Natural killer cell (primary cell): ENCODE results near the gene B9D2. TPM values are rescaled to one million over a fixed set of nuclear protein-coding genes. Genes with fewer than 3 reads are reported as not detected.
A peak's percentile ranks its signal among the peaks of the same experiment; 100 is the strongest.

Source experiments
- ATAC-seq, 3 donors: fragments of 150-1000 bp in 2 of 3; fragments of 200-7000 bp in 1 of 3; cut with Tn5 transposase; 1 replicate in 1 of 3; 2 replicates in 2 of 3; pipeline ENCODE4 v1.10.0; 2021; ENCODE audit warnings: mild to moderate bottlenecking in 2 of 3, moderate library complexity in 2 of 3
- DNase-seq, 2 donors: peaks; one replicate each; pipeline versions ENCODE4 v3.0.0 to v3.0.0-alpha.2; 2013 to 2021; ENCODE audit warnings: mixed read lengths in 1 of 2
- H3K27ac ChIP-seq: one replicate; pipeline ENCODE4 v1.5.1; 2013; ENCODE audit warnings: mild to moderate bottlenecking, low read length
- H3K27me3 ChIP-seq: one replicate; pipeline ENCODE4 v1.6.1; 2013; ENCODE audit warnings: low read length; ENCODE audit not compliant: control insufficient read depth, insufficient read depth
- H3K36me3 ChIP-seq: one replicate; pipeline ENCODE4 v1.6.1; 2013; ENCODE audit warnings: low read length; ENCODE audit not compliant: control insufficient read depth, insufficient read depth
- H3K4me1 ChIP-seq: one replicate; pipeline ENCODE4 v1.6.1; 2013; ENCODE audit warnings: low read length; ENCODE audit not compliant: control insufficient read depth, insufficient read depth
- H3K4me3 ChIP-seq: one replicate; pipeline ENCODE4 v1.5.1; 2013; ENCODE audit warnings: low read length
- H3K9me3 ChIP-seq: one replicate; pipeline ENCODE4 v1.6.1; 2013; ENCODE audit warnings: low read length; ENCODE audit not compliant: control insufficient read depth, insufficient read depth
- H3K27ac Mint-ChIP-seq, 2 donors: one replicate each; pipeline ENCODE4 v1.8.0; 2022; ENCODE audit warnings: mild to moderate bottlenecking in 2 of 2, mixed read lengths in 2 of 2, moderate library complexity in 1 of 2
- H3K27me3 Mint-ChIP-seq, 2 donors: one replicate each; pipeline ENCODE4 v1.8.0; 2022; ENCODE audit warnings: low read depth in 2 of 2, mixed read lengths in 2 of 2
- H3K36me3 Mint-ChIP-seq: one replicate; pipeline ENCODE4 v1.8.0; 2022; ENCODE audit warnings: mixed read lengths
- H3K4me1 Mint-ChIP-seq, 2 donors: one replicate each; pipeline ENCODE4 v1.8.0; 2022; ENCODE audit warnings: mixed read lengths in 2 of 2
- H3K4me3 Mint-ChIP-seq: one replicate; pipeline ENCODE4 v1.8.0; 2022; ENCODE audit warnings: mild to moderate bottlenecking, moderate library complexity, mixed read lengths
- H3K9me3 Mint-ChIP-seq, 2 donors: one replicate each; pipeline ENCODE4 v1.8.0; 2022; ENCODE audit warnings: mixed read lengths in 2 of 2
- CTCF ChIP-seq: fragments of 200-600 bp; IDR thresholded peaks from one replicate; pipeline ENCODE4 v1.8.0; 2022; ENCODE audit warnings: antibody characterized with exemption
- WGBS: methylation state at CpG from one replicate; pipeline ENCODE4 v1.1.7; 2013; ENCODE audit warnings: missing lambda C conversion rate; ENCODE audit not compliant: insufficient coverage; 5-methylcytosine and 5-hydroxymethylcytosine counted together
- intact Hi-C: fragments of 100-400 bp; cut with micrococcal nuclease; formaldehyde crosslinking; loops from one replicate; pipeline ENCODE4 v1.14.2; 2022
- total RNA-seq, 4 donors: library from RNA; stranded (reverse); fragments of 120-200 nt in 1 of 4; gene quantifications; one replicate each; pipeline versions ENCODE4 v1.2.3 to v1.2.4, GENCODE V29; 2013 to 2022

Gene B9D2
- total RNA-seq, 3 donors from 2014 or later (not counting 1 experiment from before 2014, with no cell fraction given): 18.1 to 22.2 (median 18.7) TPM

GRCh38 chr19:41335467-41335866 lies 28.5 kb downstream of the B9D2 start:
- H3K36me3 ChIP-seq: peaks cover 83% of the 10 kb centered on the region
- H3K4me3 ChIP-seq: no peak overlapping the region
- no peaks in the 10 kb centered on the region for H3K27me3 Mint-ChIP-seq
- no peaks in the 10 kb centered on the region for H3K9me3 ChIP-seq
- peaks cover 46 to 47% of the 10 kb centered on the region in 2 donors for H3K4me1 Mint-ChIP-seq
- peaks cover 56% of the 10 kb centered on the region for H3K4me1 ChIP-seq
- no peaks in the 10 kb centered on the region for H3K27me3 ChIP-seq
- 92% methylated on average over 10 of the region's 10 CpGs for WGBS
- no peak for ATAC-seq
- no peak overlapping the region for H3K4me3 Mint-ChIP-seq
- no peak for DNase-seq
- H3K9me3 Mint-ChIP-seq: no peaks in the 10 kb centered on the region
- H3K27ac ChIP-seq: no peak overlapping the region
- peaks cover 6% of the 10 kb centered on the region for H3K36me3 Mint-ChIP-seq
- peak overlapping the region; percentile 35 to 94 for H3K27ac Mint-ChIP-seq
- intact Hi-C loops: no loop called here
- TF ChIP-seq CTCF: no peak

GRCh38 chr19:41334793-41335192 lies 29.2 kb downstream of the B9D2 start:
- Mint-ChIP-seq H3K27me3 (no peaks in the 10 kb centered on the region), H3K27ac (peak overlapping the region; percentile 80 to 94), H3K9me3 (no peaks in the 10 kb centered on the region), H3K36me3 (peaks cover 6% of the 10 kb centered on the region), H3K4me3 (peak overlapping the region; percentile 31), H3K4me1 (peaks cover 46 to 47% of the 10 kb centered on the region in 2 donors)
- Histone ChIP-seq H3K9me3 (no peaks in the 10 kb centered on the region), H3K36me3 (peaks cover 83% of the 10 kb centered on the region), H3K27ac (peak overlapping the region; percentile 43), H3K27me3 (no peaks in the 10 kb centered on the region), H3K4me3 (no peak overlapping the region), H3K4me1 (peaks cover 63% of the 10 kb centered on the region)
- no peak for TF ChIP-seq CTCF
- peak in 1 of 2 donors; percentile 28 for DNase-seq
- WGBS: 40% methylated on average over 5 of the region's 5 CpGs
- intact Hi-C loops: no loop called here
- ATAC-seq: peak in 2 of 3 donors; percentile 22 to 40

GRCh38 chr19:41332468-41332867 lies 31.5 kb downstream of the B9D2 start:
- Mint-ChIP-seq H3K4me1 (peaks cover 54 to 56% of the 10 kb centered on the region in 2 donors), H3K9me3 (no peaks in the 10 kb centered on the region), H3K36me3 (peaks cover 2% of the 10 kb centered on the region), H3K27ac (peak overlapping the region; percentile 80 to 94), H3K4me3 (peak overlapping the region; percentile 32), H3K27me3 (no peaks in the 10 kb centered on the region)
- H3K27ac ChIP-seq: no peak overlapping the region
- no peak for DNase-seq
- peaks cover 84% of the 10 kb centered on the region for H3K4me1 ChIP-seq
- H3K27me3 ChIP-seq: no peaks in the 10 kb centered on the region
- H3K4me3 ChIP-seq: no peak overlapping the region
- peaks cover 77% of the 10 kb centered on the region for H3K36me3 ChIP-seq
- no peaks in the 10 kb centered on the region for H3K9me3 ChIP-seq
- intact Hi-C loops: no loop called here
- TF ChIP-seq CTCF: no peak
- WGBS: 83% methylated on average over 5 of the region's 5 CpGs
- ATAC-seq: no peak

- no peak for TF ChIP-seq CTCF
- Histone ChIP-seq H3K27me3 (no peaks in the 10 kb centered on the region), H3K27ac (no peak overlapping the region), H3K36me3 (peaks cover 72% of the 10 kb centered on the region), H3K4me1 (peaks cover 88% of the 10 kb centered on the region), H3K9me3 (no peaks in the 10 kb centered on the region), H3K4me3 (no peak overlapping the region)
- 93% methylated on average over 16 of the region's 16 CpGs for WGBS
- no peaks in the 10 kb centered on the region for H3K27me3 Mint-ChIP-seq
- H3K4me1 Mint-ChIP-seq: peaks cover 57 to 58% of the 10 kb centered on the region in 2 donors
- no peaks in the 10 kb centered on the region for H3K9me3 Mint-ChIP-seq
- DNase-seq: no peak
- intact Hi-C loops: no loop called here
- no peaks in the 10 kb centered on the region for H3K36me3 Mint-ChIP-seq
- peak overlapping the region; percentile 80 to 94 for H3K27ac Mint-ChIP-seq
- ATAC-seq: no peak
- peak overlapping the region; percentile 32 for H3K4me3 Mint-ChIP-seq
Measured at GRCh38 chr19:41332000-41332399, 31.9 kb downstream of the B9D2 start.
